HepG2 (cell line): Measurements from ENCODE around the gene CASS4. TPM values are rescaled to one million over a fixed set of nuclear protein-coding genes. Genes with fewer than 3 reads are reported as not detected.

ENCODE experiments used
- ATAC-seq: fragments of 200-7000 bp; cut with Tn5 transposase; 3 replicates; pipeline ENCODE4 v1.9.1; 2020; ENCODE audit warnings: mild to moderate bottlenecking, moderate library complexity
- BruUV-seq: library from RNA; stranded (reverse); fragments of 400-500 nt; replicated peaks from 2 replicates; lab custom pipeline; 2021; lab: Mats Ljungman, UMichigan
- CTCF ChIA-PET: fragments of 300-600 bp; formaldehyde crosslinking; extraction: SDS; loops from one replicate; lab custom pipeline; 2021; ENCODE audit warnings: low total read pairs, inconsistent platforms, low intra/inter-chr PET ratio; lab: Yijun Ruan, JAX
- POLR2A ChIA-PET: fragments of 350-600 bp; sonication (Branson Sonifier 250); formaldehyde crosslinking; loops from one replicate; lab custom pipeline; 2020; ENCODE audit warnings: antibody characterized with exemption, inconsistent platforms; lab: Yijun Ruan, JAX
- DNase-seq: peaks from one replicate; pipeline ENCODE4 v3.0.0-alpha.2; 2015; ENCODE audit warnings: low spot score
- FAIRE-seq: peaks from 3 replicates; lab custom pipeline; 2011; peaks lifted over from hg19 to GRCh38; lab: Jason Lieb, UNC
- H2AFZ ChIP-seq: one replicate; pipeline ENCODE4 v1.6.1; 2011; ENCODE audit warnings: low read length, inconsistent platforms
- H3K27ac ChIP-seq: fragments of 300-600 bp; 3 replicates; pipeline ENCODE4 v1.8.0; 2011; ENCODE audit warnings: mixed run types, mild to moderate bottlenecking, mixed read lengths, low read length, inconsistent platforms; ENCODE audit not compliant: insufficient read depth; ENCODE audit errors: extremely low read length
- H3K27me3 ChIP-seq, 2 experiments: fragments of 200-600 bp in 1 of 2; 2 replicates in 1 of 2; 3 replicates in 1 of 2; pipeline versions ENCODE4 v1.6.0 to v1.8.0; 2011; ENCODE audit warnings: low read length in 2 of 2, mild to moderate bottlenecking in 2 of 2, moderate library complexity in 2 of 2, inconsistent platforms in 1 of 2; ENCODE audit not compliant: insufficient read depth in 2 of 2, control insufficient read depth in 1 of 2
- H3K36me3 ChIP-seq, 2 experiments: fragments of 200-600 bp in 1 of 2; replicated peaks in 1 of 2; 2 replicates in 1 of 2; 3 replicates in 1 of 2; pipeline versions ENCODE4 v1.5.1 to v1.8.0; 2011; ENCODE audit warnings: low read length in 2 of 2, inconsistent platforms in 1 of 2; ENCODE audit not compliant: insufficient read depth in 2 of 2, control insufficient read depth in 1 of 2
- H3K4me1 ChIP-seq: 2 replicates; pipeline ENCODE4 v1.5.1; 2012; ENCODE audit warnings: low read length, inconsistent platforms; ENCODE audit not compliant: insufficient read depth
- H3K4me2 ChIP-seq: 2 replicates; pipeline ENCODE4 v1.6.0; 2011; ENCODE audit warnings: low read depth, low read length, inconsistent platforms
- H3K4me3 ChIP-seq, 3 experiments: fragments of 200-600 bp in 1 of 3; sonication (generic), shearing (Covaris generic) in 1 of 3; replicated peaks in 1 of 3; 2 replicates each; pipeline ENCODE4 v1.5.1; 2011 to 2016; ENCODE audit warnings: low read length in 3 of 3, inconsistent platforms in 2 of 3, low read depth in 2 of 3, mild to moderate bottlenecking in 2 of 3, control low read depth in 1 of 3, mixed read lengths in 1 of 3; ENCODE audit not compliant: insufficient read depth in 1 of 3
- H3K79me2 ChIP-seq: one replicate; pipeline ENCODE4 v1.6.1; 2011; ENCODE audit warnings: low read length, inconsistent platforms; ENCODE audit not compliant: insufficient read depth
- H3K9ac ChIP-seq: 2 replicates; pipeline ENCODE4 v1.6.0; 2011; ENCODE audit warnings: mild to moderate bottlenecking, low read depth, low read length, inconsistent platforms; ENCODE audit not compliant: insufficient read depth
- H3K9me3 ChIP-seq: 2 replicates; pipeline ENCODE4 v1.5.1; 2012; ENCODE audit warnings: mild to moderate bottlenecking, low read length
- H4K20me1 ChIP-seq: 2 replicates; pipeline ENCODE4 v1.6.0; 2011; ENCODE audit warnings: inconsistent platforms, mild to moderate bottlenecking, low read length, moderate library complexity; ENCODE audit not compliant: insufficient read depth
- MAFK ChIP-seq, 2 experiments: IDR thresholded peaks in 1 of 2; conservative IDR thresholded peaks in 1 of 2; 2 replicates each; pipeline ENCODE4 v1.6.1; 2011; ENCODE audit warnings: improper control_type of control experiment in 2 of 2, low read length in 2 of 2
- NFE2 ChIP-seq: sonication (generic); formaldehyde crosslinking; IDR thresholded peaks from 2 replicates; pipeline ENCODE4 v1.4.0; 2020; ENCODE audit warnings: missing genetic modification reagents
- ZFX ChIP-seq: sonication (generic); formaldehyde crosslinking; IDR thresholded peaks from 2 replicates; pipeline ENCODE4 v1.4.0; 2020; ENCODE audit warnings: mild to moderate bottlenecking, low read depth, missing genetic modification reagents, moderate library complexity
- ZNF550 ChIP-seq: sonication (generic); formaldehyde crosslinking; IDR thresholded peaks from 2 replicates; pipeline ENCODE4 v1.4.0; 2020; ENCODE audit warnings: mild to moderate bottlenecking, missing genetic modification reagents, borderline replicate concordance
- WGBS: methylation state at CpG from one replicate; pipeline ENCODE4 v1.1.6; 2017; ENCODE audit warnings: low lambda C conversion rate; 5-methylcytosine and 5-hydroxymethylcytosine counted together
- in situ Hi-C: cut with HindIII; loops from 2 replicates; pipeline ENCODE4 v1.10.0; 2017; ENCODE audit warnings: low pct_unique_long_range_greater_than_20kb; ENCODE audit not compliant: extremely low pct_ligation_motif_present
- intact Hi-C: fragments of 100-400 bp; cut with micrococcal nuclease; formaldehyde crosslinking; loops from one replicate; pipeline ENCODE4 v1.10.0; 2022; ENCODE audit not compliant: unreplicated experiment
- polyA plus RNA-seq, 8 experiments: library from polyadenylated mRNA; depleted of rRNA in 3 of 8; stranded (reverse) in 7 of 8; unstranded in 1 of 8; fragments of >200 nt; fragmentation: Illumina TruSeq in 4 of 8; extraction: Trizol in 4 of 8; gene quantifications; 2 replicates each; pipeline versions ENCODE4 v1.2.1 to v1.2.3, GENCODE V29; 2011 to 2016; ENCODE audit warnings: low read depth in 4 of 8, missing spikeins in 1 of 8, mixed read lengths in 1 of 8; ENCODE audit not compliant: insufficient read depth in 1 of 8
- total RNA-seq, 5 experiments: library from RNA; depleted of rRNA; stranded (reverse); fragments of >200 nt; fragmentation: Illumina TruSeq; extraction: Trizol; gene quantifications; 2 replicates each; pipeline ENCODE4 v1.2.3, GENCODE V29; 2016; ENCODE audit warnings: low read depth in 1 of 5
- TF ChIP-seq, protein P1 (sequence below): sonication (generic); formaldehyde crosslinking; IDR thresholded peaks from 2 replicates; pipeline ENCODE4 v1.5.0; 2020; ENCODE audit warnings: mild to moderate bottlenecking, missing genetic modification reagents

The CASS4 gene
- total and polyA plus RNA-seq, 2 of the 13 experiments (the other 11 are each of a cell fraction or from before 2014, with no cell fraction given): 0.17 to 0.49 TPM

DNA sequence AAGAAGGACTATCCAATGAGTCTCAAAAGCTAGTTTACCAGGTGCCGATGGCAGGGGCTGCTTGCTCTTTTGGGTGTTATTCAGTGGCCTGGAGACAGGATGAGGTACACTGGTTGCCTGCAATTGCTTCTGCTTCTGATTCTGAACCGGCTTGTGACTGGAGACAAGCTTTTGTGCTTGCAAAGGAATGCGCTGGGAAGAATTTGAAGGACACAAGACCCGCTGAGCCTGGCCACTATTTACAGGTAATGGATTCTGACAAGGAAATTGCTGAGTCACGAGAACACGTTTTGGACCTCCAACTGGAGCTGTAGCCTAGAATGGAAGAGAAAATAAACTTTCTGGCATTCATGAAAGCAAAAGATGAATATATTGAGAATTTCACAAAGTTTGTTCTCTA, 25.8 kb upstream of the CASS4 start (continued):
- TF ChIP-seq ZNF550 (no peak), NFE2 (CRISPR knock-in tag) (peak; percentile 35; the same call in 1 of the 2 replicates)

DNA sequence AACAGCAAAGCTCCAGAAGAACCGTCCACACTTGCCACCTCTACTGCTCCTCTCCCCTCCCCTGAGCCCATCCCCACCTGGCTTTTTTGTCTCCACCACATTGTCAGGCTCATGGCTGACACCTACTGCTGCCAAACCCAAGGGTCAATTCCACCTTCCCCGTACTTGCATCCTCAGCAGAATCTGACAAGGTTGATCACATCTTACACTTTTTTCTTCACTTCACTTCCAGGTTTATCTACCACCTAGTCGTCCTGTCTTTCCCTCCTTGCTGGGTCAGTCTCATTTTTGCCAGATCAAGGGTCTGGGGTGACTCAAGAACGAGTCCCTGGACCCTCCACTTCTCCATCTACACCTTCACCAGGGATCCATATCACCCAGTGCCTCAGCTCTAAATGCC, 23.2 kb upstream of the CASS4 start:
- POLR2A ChIA-PET: no interaction called here

More for the DNA sequence above, 23.2 kb upstream of the CASS4 start:
- Histone ChIP-seq H4K20me1 (no peaks in the 10 kb centered on the region), H2AFZ (no peak overlapping the region), H3K27me3 (peaks cover 0 to 4% of the 10 kb centered on the region in 2 experiments; a peak in 1 of 5 replicates), H3K4me3 (no peak overlapping the region), H3K27ac (no peak overlapping the region), H3K4me1 (peaks cover 68% of the 10 kb centered on the region), H3K9ac (no peak overlapping the region), H3K9me3 (no peaks in the 10 kb centered on the region), H3K36me3 (peaks cover 16 to 50% of the 10 kb centered on the region in 2 experiments), H3K79me2 (peaks cover 89% of the 10 kb centered on the region), H3K4me2 (peak overlapping the region; percentile 82; the same call in 1 of the 2 replicates)
- FAIRE-seq: no peak
- CTCF ChIA-PET: no interaction called here
- in situ Hi-C loops (no loop called here), intact Hi-C loops (no loop called here)
- DNase-seq: no peak
- WGBS: 96% methylated on average over 4 of the region's 4 CpGs
- no TSS peak for BruUV-seq
- ATAC-seq: no peak
- TF ChIP-seq, protein P1, sequence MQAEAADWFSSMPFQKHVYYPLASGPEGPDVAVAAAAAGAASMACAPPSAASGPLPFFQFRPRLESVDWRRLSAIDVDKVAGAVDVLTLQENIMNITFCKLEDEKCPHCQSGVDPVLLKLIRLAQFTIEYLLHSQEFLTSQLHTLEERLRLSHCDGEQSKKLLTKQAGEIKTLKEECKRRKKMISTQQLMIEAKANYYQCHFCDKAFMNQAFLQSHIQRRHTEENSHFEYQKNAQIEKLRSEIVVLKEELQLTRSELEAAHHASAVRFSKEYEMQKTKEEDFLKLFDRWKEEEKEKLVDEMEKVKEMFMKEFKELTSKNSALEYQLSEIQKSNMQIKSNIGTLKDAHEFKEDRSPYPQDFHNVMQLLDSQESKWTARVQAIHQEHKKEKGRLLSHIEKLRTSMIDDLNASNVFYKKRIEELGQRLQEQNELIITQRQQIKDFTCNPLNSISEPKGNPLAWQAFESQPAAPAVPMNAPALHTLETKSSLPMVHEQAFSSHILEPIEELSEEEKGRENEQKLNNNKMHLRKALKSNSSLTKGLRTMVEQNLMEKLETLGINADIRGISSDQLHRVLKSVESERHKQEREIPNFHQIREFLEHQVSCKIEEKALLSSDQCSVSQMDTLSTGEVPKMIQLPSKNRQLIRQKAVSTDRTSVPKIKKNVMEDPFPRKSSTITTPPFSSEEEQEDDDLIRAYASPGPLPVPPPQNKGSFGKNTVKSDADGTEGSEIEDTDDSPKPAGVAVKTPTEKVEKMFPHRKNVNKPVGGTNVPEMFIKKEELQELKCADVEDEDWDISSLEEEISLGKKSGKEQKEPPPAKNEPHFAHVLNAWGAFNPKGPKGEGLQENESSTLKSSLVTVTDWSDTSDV (CRISPR knock-in tag): no peak
- peak; percentile 54 to 65 for TF ChIP-seq MAFK (conservative IDR thresholded peaks at IDR 0.05 in 1 of 2, IDR thresholded peaks at IDR 0.05 in 1 of 2; ENCODE audit: low read length in 2 of 2)
- TF ChIP-seq ZFX (CRISPR knock-in tag): peak; percentile 12; the same call in 1 of the 2 replicates
- TF ChIP-seq ZNF550: no peak
